NCI-H526 treated with DMSO at 0.1 percent for 48 hours (cell line): ENCODE results near the gene SUMO3.

Experiments used
- DNase-seq: peaks from one replicate; lab custom pipeline; 2025; lab: John Stamatoyannopoulos, UW

Gene SUMO3

GRCh38 chr21:44828362-44829056 lies 10.6 kb upstream of the SUMO3 start:
- DNase-seq, result no peak

- DNase-seq, result no peak
Measured at GRCh38 chr21:44823179-44823660, 5.4 kb upstream of the SUMO3 start.

- no peak for DNase-seq
Measured at GRCh38 chr21:44822484-44823178, 4.8 kb upstream of the SUMO3 start.

GRCh38 chr21:44820851-44821250 lies 3.0 kb upstream of the SUMO3 start:
- DNase-seq, result no peak

- no peak for DNase-seq
Measured at GRCh38 chr21:44819283-44820243, 1.7 kb upstream of the SUMO3 start.

GRCh38 chr21:44818640-44819011 lies 764 bp upstream of the SUMO3 start:
- no peak for DNase-seq

GRCh38 chr21:44817506-44817880 lies 369 bp downstream of the SUMO3 start:
- DNase-seq, result peak; percentile 60

- DNase-seq, result no peak
Measured at GRCh38 chr21:44816761-44817505, 929 bp downstream of the SUMO3 start.

- no peak for DNase-seq
Measured at GRCh38 chr21:44815852-44816628, 1.8 kb downstream of the SUMO3 start.

- DNase-seq, result no peak
Measured at GRCh38 chr21:44815225-44815624, 2.6 kb downstream of the SUMO3 start.

GRCh38 chr21:44814498-44815023 lies 3.3 kb downstream of the SUMO3 start:
- no peak for DNase-seq

GRCh38 chr21:44813727-44814126 lies 4.1 kb downstream of the SUMO3 start:
- DNase-seq, result no peak

- DNase-seq, result no peak
Measured at GRCh38 chr21:44813149-44813548, 4.7 kb downstream of the SUMO3 start.

GRCh38 chr21:44812640-44813039 lies 5.2 kb downstream of the SUMO3 start:
- no peak for DNase-seq

- no peak for DNase-seq
Measured at GRCh38 chr21:44810779-44811178, 7.1 kb downstream of the SUMO3 start.

GRCh38 chr21:44805859-44806258 lies 12.0 kb downstream of the SUMO3 start:
- DNase-seq, result no peak

- DNase-seq, result no peak
Measured at GRCh38 chr21:44805226-44805625, 12.6 kb downstream of the SUMO3 start.

- DNase-seq, result no peak
Measured at GRCh38 chr21:44804762-44805161, 13.1 kb downstream of the SUMO3 start.

GRCh38 chr21:44803651-44804050 lies 14.2 kb downstream of the SUMO3 start:
- DNase-seq, result no peak

GRCh38 chr21:44802396-44803153 lies 15.3 kb downstream of the SUMO3 start:
- no peak for DNase-seq
